Measurements from ENCODE around the gene ABCF2.

The ABCF2 gene

DNA sequence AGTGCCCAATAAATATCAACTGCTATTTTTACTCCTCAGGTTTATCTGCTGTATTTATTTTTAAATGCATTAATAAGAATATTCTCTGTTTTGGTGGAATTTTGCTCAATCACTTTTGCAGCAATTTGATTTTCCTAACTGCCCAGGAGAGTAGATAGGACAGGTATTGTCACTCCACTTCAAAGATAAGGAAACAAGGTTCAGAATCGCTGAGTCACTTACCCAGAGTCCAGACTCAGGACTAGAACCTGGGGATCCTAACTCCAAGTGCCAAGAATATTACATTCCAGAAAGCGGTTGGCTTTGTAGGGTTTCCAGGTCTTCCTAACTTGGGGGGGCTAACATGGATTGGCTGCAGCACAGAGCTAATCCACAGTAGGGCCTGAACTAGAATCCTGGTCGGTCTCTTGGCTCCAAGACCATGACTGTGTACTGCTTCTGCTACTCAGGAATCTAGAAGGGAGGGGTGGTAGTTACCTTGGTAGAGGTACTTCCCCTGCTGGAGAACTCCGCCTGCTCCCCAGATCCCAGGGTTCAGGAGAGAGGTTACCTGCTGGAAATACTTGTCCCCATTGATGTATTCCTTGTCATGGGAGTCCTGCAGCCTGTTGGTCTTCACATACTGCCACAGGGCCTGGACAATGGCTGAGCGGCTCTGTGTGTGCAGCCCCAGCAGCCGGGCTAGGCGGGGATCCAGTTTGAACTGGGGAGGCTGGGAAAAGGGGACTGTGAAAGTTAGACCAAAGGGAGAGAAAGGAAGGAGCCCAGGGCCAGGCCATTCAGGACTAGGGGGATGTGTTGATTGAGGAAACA lies 14.1 kb upstream of the ABCF2 start:
- no peak for FAIRE-seq

DNA sequence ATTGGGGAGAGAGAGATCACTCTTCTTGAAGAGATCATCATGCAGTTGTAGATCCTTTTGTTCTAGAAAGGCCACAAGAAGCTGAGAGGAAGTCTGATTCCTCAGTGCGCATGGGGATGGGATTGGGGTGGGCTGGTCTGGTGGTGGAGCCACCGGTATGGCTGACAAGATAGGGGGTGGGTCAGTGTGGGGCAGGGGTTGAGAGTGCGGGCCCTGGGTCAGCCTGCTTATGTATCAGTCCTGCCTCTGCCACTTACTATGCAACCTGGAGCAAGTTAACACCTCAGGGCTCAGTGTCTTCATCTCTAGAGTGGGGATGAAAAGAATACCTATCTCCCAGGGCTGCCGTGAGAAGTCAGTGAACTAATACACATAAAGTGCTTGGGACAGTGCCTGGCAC lies 13.5 kb upstream of the ABCF2 start:
- no peak for FAIRE-seq

DNA sequence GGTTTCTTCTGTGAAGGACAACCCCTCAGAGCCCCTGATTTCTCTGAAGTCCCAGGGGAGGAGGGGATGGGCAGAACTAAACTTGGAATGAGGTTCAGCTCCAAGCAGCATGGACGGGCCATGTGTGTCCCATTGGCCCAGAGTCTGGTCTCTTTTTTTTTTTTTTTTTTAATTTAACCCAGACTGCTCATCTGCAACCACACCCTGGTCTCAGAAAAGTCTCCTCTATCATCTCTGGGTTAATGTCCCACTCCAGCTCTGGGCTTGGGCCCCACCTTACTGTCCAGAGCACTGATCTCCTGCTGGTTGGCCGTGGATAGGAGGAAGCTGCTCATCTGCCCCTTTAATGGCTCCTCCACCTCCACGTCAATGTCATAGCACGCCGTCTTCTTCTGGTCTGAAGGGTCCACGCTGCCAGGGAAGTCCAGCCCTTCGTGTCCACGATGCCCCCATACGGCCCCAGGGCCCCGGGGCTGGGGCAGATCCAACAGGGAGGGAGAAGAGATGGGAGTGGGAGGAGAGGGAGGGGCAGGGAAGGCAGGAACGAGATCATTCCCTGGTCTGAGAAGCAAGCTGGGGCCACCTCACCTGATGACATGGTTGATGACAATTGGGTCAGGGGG lies 12.9 kb upstream of the ABCF2 start:
- FAIRE-seq = no peak

DNA sequence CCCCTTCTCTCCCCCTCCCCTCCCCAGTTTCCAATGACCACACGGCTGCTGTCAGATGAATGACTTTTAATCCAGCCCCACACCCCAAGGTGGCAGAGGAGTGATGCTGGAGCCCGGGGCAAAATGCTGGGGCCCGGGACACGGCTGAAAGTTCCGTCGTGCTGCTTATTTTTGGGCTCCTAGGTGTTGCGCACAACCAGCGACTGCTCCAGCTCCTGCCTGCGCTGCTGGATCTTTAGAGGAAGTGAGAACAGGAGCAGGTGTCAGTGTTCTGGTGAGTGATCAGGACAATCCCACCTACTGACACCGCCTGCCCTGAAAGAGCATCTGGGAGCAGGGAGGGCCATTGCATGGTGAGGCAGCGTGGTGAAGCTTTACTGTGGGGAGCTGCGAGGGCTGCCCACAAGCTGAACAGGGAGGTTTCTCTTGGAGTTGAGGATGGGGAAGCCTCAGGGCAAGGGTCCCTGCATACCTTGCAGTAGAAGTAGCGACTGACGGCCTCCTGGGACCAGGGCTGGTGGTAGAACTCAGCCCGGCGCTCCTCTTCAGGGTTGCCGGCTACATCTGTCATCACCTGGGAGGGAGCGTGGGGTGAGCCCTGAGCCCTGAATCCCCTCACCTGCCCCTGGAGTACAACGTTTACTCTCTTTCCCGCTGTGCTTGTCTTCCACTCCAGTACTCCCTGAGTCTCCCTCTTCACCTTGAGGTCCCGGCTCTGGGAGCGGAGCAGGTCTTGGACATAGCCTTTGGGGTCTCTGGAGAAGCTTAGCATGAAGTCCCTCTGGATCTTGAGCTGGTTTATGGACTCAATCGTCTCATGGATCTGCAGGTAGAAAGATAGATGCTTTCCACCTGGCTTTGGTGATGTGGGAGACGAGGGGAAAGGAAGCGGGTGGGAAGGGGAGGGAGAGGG lies 12.2 kb upstream of the ABCF2 start:
- FAIRE-seq = no peak

DNA sequence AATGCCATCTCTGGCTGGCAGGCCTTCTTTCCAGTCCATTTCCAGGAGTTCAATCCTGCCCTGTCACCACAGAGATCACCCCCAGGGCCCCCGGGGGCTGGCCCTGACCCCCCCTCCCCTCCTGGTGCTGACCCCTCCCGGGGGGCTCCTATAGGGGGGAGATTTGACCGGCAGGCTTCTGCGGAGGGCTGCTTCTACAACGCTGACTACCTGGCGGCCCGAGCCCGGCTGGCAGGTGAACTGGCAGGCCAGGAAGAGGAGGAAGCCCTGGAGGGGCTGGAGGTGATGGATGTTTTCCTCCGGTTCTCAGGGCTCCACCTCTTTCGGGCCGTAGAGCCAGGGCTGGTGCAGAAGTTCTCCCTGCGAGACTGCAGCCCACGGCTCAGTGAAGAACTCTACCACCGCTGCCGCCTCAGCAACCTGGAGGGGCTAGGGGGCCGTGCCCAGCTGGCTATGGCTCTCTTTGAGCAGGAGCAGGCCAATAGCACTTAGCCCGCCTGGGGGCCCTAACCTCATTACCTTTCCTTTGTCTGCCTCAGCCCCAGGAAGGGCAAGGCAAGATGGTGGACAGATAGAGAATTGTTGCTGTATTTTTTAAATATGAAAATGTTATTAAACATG lies 11.3 kb upstream of the ABCF2 start:
- FAIRE-seq = no peak

DNA sequence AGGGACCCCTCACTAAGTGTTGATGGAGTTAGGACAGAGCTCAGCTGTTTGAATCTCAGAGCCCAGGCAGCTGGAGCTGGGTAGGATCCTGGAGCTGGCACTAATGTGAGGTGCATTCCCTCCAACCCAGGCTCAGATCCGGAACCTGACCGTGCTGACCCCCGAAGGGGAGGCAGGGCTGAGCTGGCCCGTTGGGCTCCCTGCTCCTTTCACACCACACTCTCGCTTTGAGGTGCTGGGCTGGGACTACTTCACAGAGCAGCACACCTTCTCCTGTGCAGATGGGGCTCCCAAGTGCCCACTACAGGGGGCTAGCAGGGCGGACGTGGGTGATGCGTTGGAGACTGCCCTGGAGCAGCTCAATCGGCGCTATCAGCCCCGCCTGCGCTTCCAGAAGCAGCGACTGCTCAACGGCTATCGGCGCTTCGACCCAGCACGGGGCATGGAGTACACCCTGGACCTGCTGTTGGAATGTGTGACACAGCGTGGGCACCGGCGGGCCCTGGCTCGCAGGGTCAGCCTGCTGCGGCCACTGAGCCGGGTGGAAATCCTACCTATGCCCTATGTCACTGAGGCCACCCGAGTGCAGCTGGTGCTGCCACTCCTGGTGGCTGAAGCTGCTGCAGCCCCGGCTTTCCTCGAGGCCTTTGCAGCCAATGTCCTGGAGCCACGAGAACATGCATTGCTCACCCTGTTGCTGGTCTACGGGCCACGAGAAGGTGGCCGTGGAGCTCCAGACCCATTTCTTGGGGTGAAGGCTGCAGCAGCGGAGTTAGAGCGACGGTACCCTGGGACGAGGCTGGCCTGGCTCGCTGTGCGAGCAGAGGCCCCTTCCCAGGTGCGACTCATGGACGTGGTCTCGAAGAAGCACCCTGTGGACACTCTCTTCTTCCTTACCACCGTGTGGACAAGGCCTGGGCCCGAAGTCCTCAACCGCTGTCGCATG lies 10.5 kb upstream of the ABCF2 start:
- no peak for FAIRE-seq

DNA sequence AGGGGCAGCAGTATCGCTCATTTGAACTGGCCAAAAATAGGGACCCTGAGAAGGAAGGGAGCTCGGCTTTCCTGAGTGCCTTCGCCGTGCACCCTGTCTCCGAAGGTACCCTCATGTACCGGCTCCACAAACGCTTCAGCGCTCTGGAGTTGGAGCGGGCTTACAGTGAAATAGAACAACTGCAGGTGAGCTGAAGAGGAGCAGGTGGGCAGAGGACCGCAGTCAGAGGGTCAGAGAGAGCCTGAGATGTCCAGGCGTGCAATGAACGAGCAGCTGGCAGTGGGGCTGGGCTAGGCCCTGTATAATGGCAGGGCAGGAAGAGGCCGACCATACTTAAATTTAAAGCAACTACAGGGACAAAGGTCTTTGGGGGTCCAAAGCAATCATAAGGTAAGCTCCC lies 9.4 kb upstream of the ABCF2 start:
- no peak for FAIRE-seq

DNA sequence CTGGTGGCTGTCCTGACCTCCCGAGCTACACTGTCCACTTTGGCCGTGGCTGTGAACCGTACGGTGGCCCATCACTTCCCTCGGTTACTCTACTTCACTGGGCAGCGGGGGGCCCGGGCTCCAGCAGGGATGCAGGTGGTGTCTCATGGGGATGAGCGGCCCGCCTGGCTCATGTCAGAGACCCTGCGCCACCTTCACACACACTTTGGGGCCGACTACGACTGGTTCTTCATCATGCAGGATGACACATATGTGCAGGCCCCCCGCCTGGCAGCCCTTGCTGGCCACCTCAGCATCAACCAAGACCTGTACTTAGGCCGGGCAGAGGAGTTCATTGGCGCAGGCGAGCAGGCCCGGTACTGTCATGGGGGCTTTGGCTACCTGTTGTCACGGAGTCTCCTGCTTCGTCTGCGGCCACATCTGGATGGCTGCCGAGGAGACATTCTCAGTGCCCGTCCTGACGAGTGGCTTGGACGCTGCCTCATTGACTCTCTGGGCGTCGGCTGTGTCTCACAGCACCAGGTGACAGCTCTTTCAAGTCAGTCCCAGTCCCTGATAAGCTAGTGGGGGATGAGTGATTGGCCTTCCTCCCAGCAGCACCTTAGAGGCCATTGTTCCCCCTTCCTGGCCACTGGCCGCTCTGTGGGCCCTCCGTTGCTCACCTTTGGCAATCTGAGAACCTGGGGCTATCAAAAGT lies 8.2 kb upstream of the ABCF2 start:
- FAIRE-seq = no peak

DNA sequence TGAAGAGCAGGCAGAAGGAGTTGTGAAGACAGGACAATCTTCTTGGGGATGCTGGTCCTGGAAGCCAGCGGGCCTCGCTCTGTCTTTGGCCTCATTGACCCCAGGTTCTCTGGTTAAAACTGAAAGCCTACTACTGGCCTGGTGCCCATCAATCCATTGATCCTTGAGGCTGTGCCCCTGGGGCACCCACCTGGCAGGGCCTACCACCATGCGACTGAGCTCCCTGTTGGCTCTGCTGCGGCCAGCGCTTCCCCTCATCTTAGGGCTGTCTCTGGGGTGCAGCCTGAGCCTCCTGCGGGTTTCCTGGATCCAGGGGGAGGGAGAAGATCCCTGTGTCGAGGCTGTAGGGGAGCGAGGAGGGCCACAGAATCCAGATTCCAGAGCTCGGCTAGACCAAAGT lies 6.8 kb upstream of the ABCF2 start:
- FAIRE-seq = no peak

DNA sequence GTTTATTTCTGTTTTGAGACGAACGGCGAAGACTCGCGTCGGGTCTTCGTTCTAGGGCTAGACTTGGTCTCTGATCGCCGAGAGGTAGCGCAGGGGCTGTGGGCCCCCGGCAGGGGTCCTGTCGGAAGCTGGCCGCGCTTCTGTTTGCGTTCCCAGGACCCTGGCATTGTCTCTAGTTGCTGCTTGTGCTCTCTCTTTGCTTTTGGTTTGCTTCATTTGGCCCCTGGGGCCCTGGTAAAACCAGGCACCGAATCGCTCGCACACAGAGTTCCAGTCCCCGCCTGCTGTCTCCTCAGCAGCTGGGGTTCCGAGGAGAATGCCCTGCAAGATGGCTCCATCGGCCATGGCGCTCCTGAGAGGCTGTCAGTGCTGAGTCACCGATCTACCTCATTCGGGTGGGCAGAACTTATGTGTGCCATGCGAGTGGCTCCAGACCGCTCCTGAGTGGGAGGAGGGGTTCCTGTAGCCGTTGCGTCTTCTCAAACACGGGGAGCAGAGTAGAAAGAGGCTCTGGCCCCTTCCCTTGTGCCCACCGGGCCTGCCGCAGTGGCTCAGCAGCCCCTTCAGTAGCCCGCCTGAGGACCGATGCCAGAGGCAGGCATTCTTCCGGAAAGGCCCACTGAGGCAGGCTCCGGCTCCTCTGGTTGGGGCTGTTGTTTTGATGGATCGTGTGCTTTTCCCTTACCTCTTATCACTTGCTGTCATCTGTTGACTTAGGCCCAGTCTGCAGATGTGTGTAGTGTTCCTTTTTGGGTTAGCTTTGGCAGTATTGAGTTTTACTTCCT lies 6.1 kb upstream of the ABCF2 start:
- FAIRE-seq = no peak

DNA sequence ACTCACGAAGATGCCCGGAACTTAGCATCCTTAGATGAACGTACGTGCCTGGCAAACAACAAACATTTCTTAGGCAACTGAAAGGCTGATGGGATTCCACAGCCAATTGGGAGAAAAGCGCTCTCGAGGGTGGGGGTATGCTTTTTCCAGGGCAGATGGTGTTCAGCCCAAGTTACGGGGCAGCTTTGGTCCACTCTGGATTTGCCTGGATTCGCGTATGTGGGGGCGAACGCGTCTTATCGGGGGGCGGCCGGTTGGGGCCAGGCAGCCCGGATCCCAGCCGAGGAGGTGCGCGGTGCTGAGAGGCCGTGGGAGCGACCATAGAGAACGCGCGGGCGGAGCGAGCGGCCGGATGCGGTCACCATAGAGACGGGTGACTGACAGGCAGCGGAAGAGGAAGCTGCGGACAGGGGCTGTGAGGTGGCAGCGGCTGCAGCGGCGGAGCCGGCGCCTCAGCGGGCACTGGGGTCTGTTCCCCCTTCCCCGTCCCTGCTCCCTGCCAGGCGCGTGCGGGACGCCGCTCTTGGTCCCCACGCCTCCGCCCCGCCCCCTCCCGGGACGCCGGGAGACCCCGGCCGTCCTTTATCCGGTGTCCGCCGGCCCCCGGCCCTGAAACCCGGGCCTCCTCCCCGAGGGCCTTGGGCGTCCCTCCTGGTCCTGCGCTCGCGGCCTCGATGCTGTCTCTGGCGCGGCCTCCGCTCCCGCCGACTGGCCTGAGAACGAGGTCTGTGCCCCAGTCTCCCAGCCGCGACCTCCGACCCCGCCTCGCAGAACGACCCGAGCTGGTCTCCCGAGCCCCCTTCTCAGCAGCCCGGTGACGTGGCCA lies 5.3 kb upstream of the ABCF2 start, which contains the start of gene CHPF2:
Gene CHPF2, plus strand, starts transcription at position 393 of the 826 bp plus-strand sequence. CDS start 1,529 bp downstream, outside the sequence.
- FAIRE-seq = no peak

DNA sequence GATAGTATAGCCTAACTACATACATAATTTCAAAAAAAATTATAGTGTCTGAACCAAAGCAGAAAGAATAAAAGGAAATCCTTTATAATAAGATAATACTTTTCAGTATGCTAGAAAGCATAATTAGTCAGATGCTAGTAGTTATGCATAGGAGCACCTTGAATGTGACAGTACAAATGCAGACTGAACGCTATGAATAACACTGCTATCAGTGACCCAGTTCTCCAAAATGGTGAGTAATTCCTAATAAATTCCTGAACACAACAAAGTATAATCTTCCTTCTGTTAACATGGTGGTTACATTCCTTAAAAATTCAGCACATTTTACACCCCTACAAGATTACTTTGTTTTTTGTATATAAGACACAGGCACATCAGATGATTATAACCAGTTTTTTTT lies 4.1 kb upstream of the ABCF2 start:
- FAIRE-seq = no peak

DNA sequence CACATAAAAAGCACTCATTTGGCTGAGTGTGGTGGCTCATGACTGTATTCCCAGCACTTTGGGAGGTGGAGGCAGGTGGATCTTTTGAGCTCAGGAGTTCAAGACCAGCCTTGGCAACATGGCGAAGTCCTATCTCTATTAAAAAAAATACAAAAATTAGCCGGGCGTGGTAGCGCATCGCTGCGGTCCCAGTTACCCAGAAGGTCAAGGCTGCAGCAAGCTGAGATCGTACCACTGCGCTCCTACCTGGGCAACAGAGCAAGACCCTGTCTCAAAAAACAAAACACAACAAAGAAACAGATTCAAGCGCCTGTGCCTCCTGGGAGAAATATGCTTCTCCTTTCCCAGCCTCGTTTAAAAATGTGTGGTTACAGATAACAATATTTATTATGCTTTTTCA lies 2.2 kb upstream of the ABCF2 start:
- FAIRE-seq = no peak

DNA sequence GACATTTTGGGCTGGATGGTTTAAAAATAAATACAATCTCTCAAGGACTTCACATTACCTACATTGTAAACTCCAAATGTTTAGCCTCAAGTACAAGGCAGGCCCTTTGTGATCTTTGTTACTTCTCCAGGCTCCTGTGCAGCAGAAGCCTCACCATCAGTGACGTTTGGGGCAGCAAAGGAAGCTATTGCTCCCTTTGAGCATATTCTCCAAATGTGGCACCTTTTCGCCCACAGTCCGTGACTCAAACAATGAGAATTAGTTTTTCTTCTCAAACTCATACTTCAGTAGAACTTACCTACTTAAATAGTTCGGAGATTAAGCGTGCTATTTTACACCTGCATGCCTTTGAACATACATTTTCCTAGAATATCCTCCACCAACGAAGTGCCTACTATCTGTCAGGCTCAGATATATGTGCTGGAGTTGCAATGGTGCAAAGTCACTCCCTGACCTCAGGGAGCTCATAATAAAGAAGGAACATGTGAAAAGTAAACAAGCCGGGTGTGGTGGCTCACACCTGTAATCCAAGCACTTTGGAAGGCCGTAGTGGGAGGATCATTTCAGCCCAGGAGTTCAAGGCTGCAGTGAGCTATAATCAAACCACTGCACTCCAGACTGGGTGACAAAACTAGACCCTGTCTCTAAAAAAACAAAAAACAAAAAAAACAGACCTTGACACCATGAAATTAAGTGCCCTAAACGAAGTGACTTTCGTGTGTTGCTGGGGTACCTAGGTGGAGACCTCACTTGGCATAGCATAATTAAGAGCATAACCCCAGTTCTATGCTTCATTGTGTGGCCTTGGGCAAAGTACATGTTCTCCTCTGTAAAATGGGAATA lies 1.2 kb upstream of the ABCF2 start:
- no peak for FAIRE-seq

DNA sequence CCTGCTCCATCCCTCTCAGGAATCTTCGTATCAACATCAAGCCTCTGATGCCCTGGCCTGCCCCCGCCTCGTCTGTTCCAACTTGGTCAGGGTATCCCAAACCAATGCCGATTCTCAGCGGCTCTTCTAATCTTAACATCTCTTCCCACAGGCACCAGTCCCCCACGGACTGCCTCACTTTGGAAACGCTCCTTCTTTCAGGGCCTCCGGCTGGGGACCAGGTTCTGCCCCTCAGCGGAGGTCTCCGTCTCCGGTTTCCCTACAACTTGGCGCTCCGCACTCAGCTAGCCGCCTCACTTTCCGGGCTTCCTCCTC lies 488 bp downstream of the ABCF2 start:
- FAIRE-seq = no peak

DNA sequence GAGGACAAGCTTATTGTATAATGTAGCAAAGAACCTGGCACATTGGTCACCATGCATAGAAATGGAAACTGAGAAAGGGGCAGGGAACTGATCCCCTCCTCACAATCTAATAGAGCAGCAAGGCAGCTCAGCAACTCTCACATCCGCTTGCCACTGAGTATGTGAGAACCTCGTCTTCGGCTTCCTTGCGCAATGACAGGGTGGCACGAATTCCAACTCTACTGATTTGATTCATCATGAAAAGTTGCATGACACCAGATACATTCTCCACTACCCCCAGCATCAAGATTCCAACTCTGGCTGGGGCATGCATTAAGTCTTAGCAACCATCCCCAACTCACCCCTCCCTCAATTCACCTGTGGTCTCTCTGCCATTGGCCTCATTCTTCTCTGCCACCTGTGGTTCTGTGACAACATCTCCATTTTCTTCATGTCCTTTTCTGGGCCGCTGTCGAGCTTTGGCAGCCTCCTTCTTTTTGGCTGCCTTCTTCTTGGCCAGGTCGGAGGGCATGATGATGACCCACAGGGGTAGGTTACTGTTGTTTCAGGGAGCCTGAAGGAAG lies 976 bp downstream of the ABCF2 start:
- FAIRE-seq = no peak

DNA sequence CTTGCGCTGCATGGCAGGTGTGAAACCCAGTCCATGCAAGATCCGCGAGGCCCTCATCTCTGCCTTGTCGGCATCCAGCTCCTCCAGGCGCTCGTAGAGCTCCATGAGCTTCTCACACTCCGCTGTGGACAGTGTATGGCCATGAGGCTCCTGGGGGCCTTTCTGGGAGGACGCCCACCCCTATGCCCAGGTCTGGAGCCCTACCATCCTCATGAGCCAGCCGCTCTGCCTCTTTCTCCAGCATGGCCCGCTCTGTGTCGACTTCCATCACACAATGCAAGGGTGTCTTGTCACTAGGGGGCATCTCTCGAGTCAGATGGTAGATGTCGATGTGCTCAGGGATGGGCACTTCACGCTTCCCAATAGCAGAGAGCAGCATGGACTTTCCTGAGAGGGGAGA lies 3.3 kb downstream of the ABCF2 start:
- no peak for FAIRE-seq

DNA sequence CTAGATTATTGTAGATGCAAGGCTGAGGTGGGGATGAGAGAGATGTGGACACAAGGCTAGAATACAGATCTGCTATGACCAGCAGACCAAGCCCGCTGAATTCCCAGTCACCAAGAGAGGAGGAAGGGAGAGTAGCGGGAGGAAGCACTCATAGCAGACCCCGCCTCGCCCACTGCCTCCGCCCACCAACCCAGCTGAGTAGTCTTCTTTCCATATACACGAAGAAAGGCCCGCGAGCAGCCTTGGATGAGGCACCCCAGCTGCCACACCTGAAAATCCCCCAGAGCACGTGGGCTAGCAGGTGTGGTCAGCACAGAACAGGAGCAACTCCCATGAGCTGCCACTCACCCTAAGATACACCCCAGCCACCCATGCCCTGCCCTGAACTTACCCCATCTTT lies 8.8 kb downstream of the ABCF2 start:
- no peak for FAIRE-seq
